Psoas muscle (tissue), 8 donors: ENCODE measurements around the gene ATF2. TPM values are rescaled to one million over a fixed set of nuclear protein-coding genes. Genes with fewer than 3 reads are reported as not detected.

Experiments used
- ATAC-seq, 4 donors: fragments of 200-7000 bp; cut with Tn5 transposase; one replicate each; pipeline ENCODE4 v1.9.1; 2020; ENCODE audit warnings: moderate library complexity in 3 of 4, mild to moderate bottlenecking in 2 of 4
- DNase-seq, 2 donors: peaks; one replicate each; pipeline ENCODE4 v3.0.0-alpha.2; 2020
- H3K27ac ChIP-seq: fragments of 200-600 bp; one replicate; pipeline ENCODE4 v1.8.0; 2022
- H3K27me3 ChIP-seq, 3 donors: fragments of 200-600 bp in 1 of 3; one replicate each; pipeline versions ENCODE4 v1.6.1 to v1.8.0; 2013 to 2022; ENCODE audit warnings: low read length in 2 of 3, mild to moderate bottlenecking in 2 of 3, moderate library complexity in 1 of 3; ENCODE audit not compliant: insufficient read depth in 3 of 3
- H3K36me3 ChIP-seq, 2 donors: fragments of 200-600 bp in 1 of 2; one replicate each; pipeline versions ENCODE4 v1.6.1 to v1.8.0; 2013 to 2022; ENCODE audit warnings: low read depth in 1 of 2, mild to moderate bottlenecking in 1 of 2, moderate library complexity in 1 of 2; ENCODE audit not compliant: insufficient read depth in 1 of 2
- H3K4me1 ChIP-seq: fragments of 200-600 bp; one replicate; pipeline ENCODE4 v1.8.0; 2022
- H3K4me3 ChIP-seq: fragments of 200-600 bp; one replicate; pipeline ENCODE4 v1.8.0; 2022; ENCODE audit warnings: mild to moderate bottlenecking
- H3K9me3 ChIP-seq: fragments of 200-600 bp; one replicate; pipeline ENCODE4 v1.8.0; 2022
- CTCF ChIP-seq: fragments of 200-600 bp; IDR thresholded peaks from one replicate; pipeline ENCODE4 v1.8.0; 2022; ENCODE audit warnings: antibody characterized with exemption
- WGBS, 3 donors: extraction: QIAGEN DNeasy Blood & Tissue Kit; methylation state at CpG; one replicate each; pipeline versions ENCODE4 v1.1.6 to v1.1.7; 2013; 5-methylcytosine and 5-hydroxymethylcytosine counted together
- intact Hi-C, 2 donors: fragments of 100-400 bp; cut with DNase I; formaldehyde crosslinking; loops; one replicate each; pipeline versions ENCODE4 v1.11.0 to v1.14.2; 2022
- polyA plus RNA-seq, 3 donors: library from polyadenylated mRNA; stranded (reverse); fragments of 200-250 nt; gene quantifications; one replicate each; pipeline ENCODE4 v1.2.3, GENCODE V29; 2013
- total RNA-seq, 4 donors: library from RNA; stranded (reverse); fragmentation: NEBNext Ultra II Directional in 2 of 4; extraction: Animal tissue kit (Norgen Biotek cat#: 25700) in 2 of 4; gene quantifications; one replicate each; pipeline versions ENCODE4 v1.2.1 to v1.2.4, GENCODE V29; 2021 to 2023
- donor health status: healthy with polysubstance abuse.
- donor health status: DM: no; HTN: no; CAD: no; lungs with moderate emphysema.
- donor health status: Bipolar disorder and iron deficiency.
- donor health status: healthy.
- donor health status: DM: yes; HTN: yes; CAD: no.
- donor health status: DM: no; HTN: no; CAD: no.
- donor health status: DM: no; HTN: no; CAD: no.
- donor health status: DM: yes; HTN: yes; CAD: no.

ATF2 gene
- total and polyA plus RNA-seq, 7 donors: 6.9 to 22.3 (median 18.7) TPM

GRCh38 chr2:175025233-175025632 is 142.8 kb downstream of the ATF2 start:
- no peaks in the 10 kb centered on the region for H3K36me3 ChIP-seq
- DNase-seq (no peak), ATAC-seq (no peak)
- no peak overlapping the region for H3K4me3 ChIP-seq
- H3K27ac ChIP-seq: no peak overlapping the region
- TF ChIP-seq CTCF: no peak
- H3K9me3 ChIP-seq: no peaks in the 10 kb centered on the region
- 89 to 96% (median 91%) methylated on average over 3 of the region's 3 CpGs for WGBS, 3 donors
- no peaks in the 10 kb centered on the region for H3K4me1 ChIP-seq
- H3K27me3 ChIP-seq: no peaks in the 10 kb centered on the region
- intact Hi-C loops: no loop called here

GRCh38 chr2:175022923-175023322 is 145.1 kb downstream of the ATF2 start:
- Histone ChIP-seq H3K4me1 (no peaks in the 10 kb centered on the region), H3K4me3 (no peak overlapping the region), H3K27me3 (no peaks in the 10 kb centered on the region), H3K27ac (no peak overlapping the region), H3K9me3 (no peaks in the 10 kb centered on the region), H3K36me3 (no peaks in the 10 kb centered on the region)
- intact Hi-C loops: no loop called here
- 76 to 82% (median 80%) methylated on average over 3 of the region's 3 CpGs for WGBS, 3 donors
- no peak for TF ChIP-seq CTCF
- ATAC-seq (no peak), DNase-seq (no peak)

Other genes starting within 250 kb of the ATF2 start
- 1 to 10 TPM; 2.2 to 4.2 (median 2.8) TPM for gene CHN1, start 162.8 kb downstream of the ATF2 start, total RNA-seq
- gene CHN1, start 162.8 kb downstream of the ATF2 start, polyA plus RNA-seq: 1 to 10 TPM; 1.8 to 2.7 (median 2.3) TPM
- 100 to 1,000 TPM; 277 to 690 (median 351) TPM for gene ATP5MC3, start 13.5 kb upstream of the ATF2 start, total RNA-seq
- 1,000 to 10,000 TPM in 1 of 3 donors, 100 to 1,000 TPM in 2; 356 to 1,379 (median 727) TPM for gene ATP5MC3, start 13.5 kb upstream of the ATF2 start, polyA plus RNA-seq